NCI-H2227 (cell line): ENCODE results near the gene EDNRB.

ENCODE experiments used
- DNase-seq: peaks from one replicate; lab custom pipeline; 2025; ENCODE audit not compliant: unreplicated experiment; lab: John Stamatoyannopoulos, UW

Gene EDNRB

DNA sequence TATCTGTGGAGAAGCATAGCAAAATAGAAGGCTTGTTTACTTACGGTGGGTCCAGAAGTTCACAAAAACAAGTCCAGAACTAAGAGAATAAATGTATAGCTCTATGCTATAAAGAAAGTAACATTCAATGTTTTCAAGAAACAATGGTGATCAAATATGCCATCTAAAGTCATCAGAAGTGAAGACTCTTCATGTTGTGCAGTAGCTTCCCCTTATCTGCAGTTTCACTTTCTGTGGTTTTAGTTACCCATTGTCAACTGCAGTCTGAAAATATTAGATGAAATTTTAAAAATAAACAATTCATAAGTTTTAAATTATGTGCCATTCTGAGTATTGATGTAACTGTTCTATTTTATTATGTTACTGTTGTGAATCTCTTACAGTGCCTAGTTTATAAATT is 72.5 kb downstream of the EDNRB start:
- no peak for DNase-seq
